ENCODE measurements around the gene FAM110D. TPM values are rescaled to one million over a fixed set of nuclear protein-coding genes. Genes with fewer than 3 reads are reported as not detected.

The FAM110D gene
- total and polyA plus RNA-seq, 10 of the 15 experiments (the other 5 are each of a cell fraction or from before 2014, with no cell fraction given): 0.06 TPM; not detected in 9

GRCh38 chr1:26153966-26154532 lies 4.8 kb upstream of the FAM110D start (continued):
- no peak for TF ChIP-seq HSF1 (IDR thresholded peaks at IDR 0.05; ENCODE audit: low read depth, low read length)

GRCh38 chr1:26154750-26155149 lies 4.1 kb upstream of the FAM110D start:
- Histone ChIP-seq H4K20me1 (ENCODE audit: control insufficient read depth, insufficient read depth) (no peaks in the 10 kb centered on the region), H3K4me3 (no peak overlapping the region), H3K27ac (ENCODE audit: control insufficient read depth, insufficient read depth) (no peak overlapping the region), H3K36me3 (ENCODE audit: control insufficient read depth in 2 of 2, insufficient read depth in 2 of 2, low read length in 1 of 2) (no peaks in the 10 kb centered on the region), H3K9ac (ENCODE audit: control insufficient read depth, insufficient read depth, low read length) (no peak overlapping the region), H3K9me3 (replicated peaks; ENCODE audit: control insufficient read depth, insufficient read depth, low read length) (no peaks in the 10 kb centered on the region), H3K79me2 (ENCODE audit: control insufficient read depth, insufficient read depth, low read length) (no peaks in the 10 kb centered on the region), H2AFZ (ENCODE audit: control insufficient read depth, low read depth, low read length) (no peak overlapping the region), H3K4me2 (ENCODE audit: control insufficient read depth, insufficient read depth) (no peak overlapping the region), H3K4me1 (ENCODE audit: control insufficient read depth, insufficient read depth, low read length) (no peaks in the 10 kb centered on the region), H3K27me3 (replicated peaks in 1 of 2; ENCODE audit: control insufficient read depth in 2 of 2, insufficient read depth in 2 of 2, low read length in 1 of 2) (peaks cover 1 to 12% of the 10 kb centered on the region in 2 experiments)
- ChIA-PET POLR2A (no interaction called here), SMC1A (ENCODE audit: uncharacterized antibody, unreplicated experiment) (interaction anchor here (2.3 kb wide), 1 partner anchor 10 kb away, joined by 11 read pairs; no protein-coding TSS in a partner anchor), CTCF (interaction anchor here (0.6 to 4.8 kb wide), 4 partner anchors 10 to 68 kb away, joined by 3 to 24 read pairs (median 4); no protein-coding TSS in a partner anchor), RAD21 (ENCODE audit: unreplicated experiment) (interaction anchor here (1.9 kb wide), 1 partner anchor 10 kb away, joined by 6 read pairs; no protein-coding TSS in a partner anchor)
- BruUV-seq (replicated peaks): no TSS peak
- FAIRE-seq (no peak), DNase-seq (ENCODE audit: low read depth, low spot score) (no peak), ATAC-seq (no peak)
- intact Hi-C loops (cut with micrococcal nuclease; ENCODE audit: unreplicated experiment): no loop called here
- in situ Hi-C loops (cut with MboI): no loop called here
- 21% methylated on average over 8 of the region's 9 CpGs for WGBS (ENCODE audit: insufficient coverage, insufficient replicate concordance, low lambda C conversion rate, missing lambda C conversion rate)
- TF ChIP-seq HCFC1 (IDR thresholded peaks at IDR 0.05; ENCODE audit: low read length) (no peak), RAD51 (IDR thresholded peaks at IDR 0.05) (no peak), ZBTB33 (IDR thresholded peaks at IDR 0.05) (no peak), MEF2B (IDR thresholded peaks at IDR 0.05; ENCODE audit: partially characterized antibody, poor library complexity, severe bottlenecking) (no peak), PAX5 (IDR thresholded peaks at IDR 0.05; ENCODE audit: borderline replicate concordance, low read depth, low read length) (no peak), ZNF24 (IDR thresholded peaks at IDR 0.05) (no peak), SUPT20H (IDR thresholded peaks at IDR 0.05; ENCODE audit: borderline replicate concordance, control insufficient read depth, low read depth, low read length) (no peak), PAX8 (IDR thresholded peaks at IDR 0.05) (no peak), ZBTB11 (CRISPR knock-in tag; IDR thresholded peaks at IDR 0.05) (no peak), SUZ12 (IDR thresholded peaks at IDR 0.05; ENCODE audit: unreplicated experiment) (no peak), IRF5 (IDR thresholded peaks at IDR 0.05; ENCODE audit: borderline replicate concordance) (no peak), GABPA (IDR thresholded peaks at IDR 0.05; ENCODE audit: low read depth) (no peak), TCF7 (IDR thresholded peaks at IDR 0.05; ENCODE audit: borderline replicate concordance) (no peak), POU2F2 (IDR thresholded peaks at IDR 0.05; ENCODE audit: borderline replicate concordance, low read depth, low read length) (no peak)
